HG02610 (cell line): ENCODE results near the gene AQP12A.

Experiments
- ATAC-seq: cut with Tn5 transposase; IDR thresholded peaks from one replicate; pipeline ENCODE4 v1.9.1; 2021; ENCODE audit warnings: mild to moderate bottlenecking, moderate library complexity; ENCODE audit not compliant: unreplicated experiment

Gene AQP12A

DNA sequence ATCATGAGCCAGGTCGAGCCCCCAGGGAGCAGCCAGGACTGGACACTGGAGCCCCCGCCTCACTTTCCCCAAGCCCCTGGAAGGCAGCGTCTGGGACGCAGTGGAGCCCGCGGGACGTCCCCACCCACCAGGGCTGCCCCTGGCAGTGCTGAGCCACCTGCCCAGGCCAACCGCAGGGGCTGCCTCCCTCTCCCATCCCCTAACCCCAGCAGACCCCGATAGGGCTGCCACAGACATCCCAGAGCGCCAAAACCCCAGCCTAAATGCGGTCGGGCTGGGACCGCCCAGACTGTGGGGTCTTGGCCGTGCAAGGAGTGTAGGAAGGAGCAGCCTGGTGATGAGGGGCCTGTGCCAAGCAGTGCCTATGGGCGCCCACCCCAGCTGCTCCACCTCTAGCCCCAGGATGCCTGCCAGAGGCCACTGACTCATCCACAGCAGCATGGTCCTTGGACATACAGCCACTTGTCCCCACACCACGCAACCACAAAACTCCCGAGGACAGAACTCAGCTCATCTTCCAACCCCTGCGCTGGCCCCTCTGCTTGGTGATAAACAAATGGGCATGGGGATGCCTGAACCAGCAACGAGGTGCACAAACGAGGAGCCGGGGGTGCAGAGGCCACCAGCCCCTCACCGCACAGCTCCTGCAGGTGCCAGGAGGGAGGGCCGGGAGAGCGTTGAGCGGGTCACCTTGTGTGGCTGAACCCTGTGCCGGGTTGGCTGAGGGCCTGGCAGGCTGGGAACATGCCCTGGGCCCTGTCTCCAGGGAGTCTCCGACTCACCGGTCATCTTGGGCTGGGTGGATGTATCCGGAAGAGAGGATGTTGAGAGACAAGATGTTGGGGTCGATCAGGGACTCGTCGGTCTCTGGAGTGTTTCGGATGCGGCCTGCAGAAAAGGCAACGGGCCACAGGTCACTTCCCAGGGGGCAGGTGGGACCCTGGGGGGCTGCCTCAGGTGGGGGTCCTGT lies 44.9 kb downstream of the AQP12A start:
- ATAC-seq = no peak

DNA sequence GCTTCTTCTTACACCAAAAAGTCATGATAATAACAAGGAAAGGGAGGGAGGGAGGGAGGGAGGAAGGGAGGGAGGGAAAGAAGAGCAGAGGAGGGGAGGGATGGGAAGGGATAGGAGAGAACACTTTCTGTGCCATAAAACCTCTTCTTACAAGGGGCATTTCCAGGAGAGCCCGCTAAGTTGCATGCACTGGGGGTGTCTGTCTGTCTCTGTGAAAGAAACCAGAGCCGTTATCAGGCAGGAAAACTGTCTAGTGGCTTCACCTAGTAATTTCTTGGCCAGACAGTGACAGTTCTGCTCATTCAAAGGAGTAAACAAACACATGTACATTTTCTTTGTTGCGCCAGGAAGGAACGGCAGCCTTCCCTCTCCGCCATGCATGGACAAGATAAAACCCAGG lies 45.8 kb downstream of the AQP12A start:
- ATAC-seq = no peak

DNA sequence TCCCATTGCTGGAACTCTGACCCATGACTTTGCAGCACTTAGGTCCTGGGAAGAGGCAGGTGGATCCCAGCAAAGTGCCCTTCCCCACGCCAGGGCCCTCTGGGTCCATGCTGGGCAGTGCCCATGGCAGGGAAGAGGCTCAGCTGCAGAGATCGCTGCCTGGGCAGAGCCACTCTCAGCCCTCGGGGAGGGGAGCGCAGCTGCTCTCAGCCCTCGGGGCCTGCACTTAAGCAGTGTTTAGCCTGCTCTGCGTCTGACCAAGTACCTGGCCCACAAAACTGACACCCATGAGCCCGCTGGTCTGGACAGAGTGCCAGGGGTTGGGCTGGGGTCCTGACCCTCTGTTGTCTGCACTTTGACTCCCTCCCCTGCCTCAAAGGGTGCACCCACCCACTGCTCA lies 46.3 kb downstream of the AQP12A start:
- no peak for ATAC-seq

DNA sequence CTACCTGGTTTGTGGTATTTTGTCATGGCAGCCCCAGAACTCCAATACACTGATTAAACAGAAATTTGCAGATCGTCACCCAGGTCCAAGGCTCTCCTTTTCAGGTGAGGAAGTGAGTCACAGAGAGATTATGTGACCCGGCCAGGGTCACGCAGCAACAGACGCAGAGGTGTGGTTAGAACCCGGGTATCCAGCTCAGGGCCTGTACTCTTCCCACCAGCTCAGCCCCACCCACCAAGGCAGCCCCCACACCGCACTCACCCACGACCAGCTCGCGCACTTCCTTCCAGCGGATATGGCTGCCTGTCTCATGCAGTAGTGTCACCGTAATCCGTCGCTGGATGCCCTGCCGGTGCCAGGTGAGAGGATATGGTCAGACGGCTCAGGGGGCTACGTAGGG lies 48.1 kb downstream of the AQP12A start:
- no peak for ATAC-seq

DNA sequence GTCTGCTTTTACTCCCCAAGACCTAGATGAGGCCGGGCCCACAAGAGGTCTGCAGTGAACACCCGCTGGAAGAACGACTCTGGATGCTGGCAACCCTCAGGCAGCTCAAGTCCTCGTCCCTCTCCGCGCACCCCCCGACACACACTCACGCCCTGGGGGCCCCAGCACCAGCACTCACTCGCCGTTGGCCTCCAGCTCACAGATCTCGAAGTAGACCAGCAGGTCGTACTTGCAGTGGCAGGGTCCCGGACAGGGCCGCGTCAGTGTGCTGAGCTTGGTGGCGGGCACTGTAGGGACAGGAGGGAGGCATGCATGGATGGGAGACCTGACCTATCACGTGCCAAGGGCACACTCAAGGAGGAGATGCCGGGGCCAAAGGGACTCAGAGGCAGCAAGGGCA lies 49.4 kb downstream of the AQP12A start:
- ATAC-seq = no peak

DNA sequence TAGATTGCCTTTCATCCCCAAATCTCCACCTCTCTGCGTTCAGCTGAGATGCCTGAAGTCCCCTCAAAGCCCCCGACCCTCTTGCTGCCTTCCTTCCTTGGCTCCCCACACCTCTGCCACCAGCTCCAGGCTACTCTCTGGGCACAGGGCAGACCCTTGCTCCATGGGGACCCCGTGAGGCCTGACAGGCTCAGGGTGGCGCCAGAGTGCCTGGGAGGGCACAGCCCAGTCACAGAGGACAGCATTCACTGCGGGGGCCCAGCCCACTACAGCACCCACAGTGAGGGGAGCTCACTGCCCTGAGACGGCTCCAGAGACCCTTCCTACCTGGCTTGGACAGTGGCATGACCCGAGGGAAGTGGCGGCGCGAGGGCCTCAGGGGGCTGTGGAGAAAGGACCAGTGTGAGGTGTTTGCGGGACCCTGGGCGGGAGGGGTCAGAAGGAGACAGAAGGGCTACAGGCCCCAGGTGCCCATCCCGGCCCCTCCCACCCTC lies 51.0 kb downstream of the AQP12A start:
- ATAC-seq = no peak

DNA sequence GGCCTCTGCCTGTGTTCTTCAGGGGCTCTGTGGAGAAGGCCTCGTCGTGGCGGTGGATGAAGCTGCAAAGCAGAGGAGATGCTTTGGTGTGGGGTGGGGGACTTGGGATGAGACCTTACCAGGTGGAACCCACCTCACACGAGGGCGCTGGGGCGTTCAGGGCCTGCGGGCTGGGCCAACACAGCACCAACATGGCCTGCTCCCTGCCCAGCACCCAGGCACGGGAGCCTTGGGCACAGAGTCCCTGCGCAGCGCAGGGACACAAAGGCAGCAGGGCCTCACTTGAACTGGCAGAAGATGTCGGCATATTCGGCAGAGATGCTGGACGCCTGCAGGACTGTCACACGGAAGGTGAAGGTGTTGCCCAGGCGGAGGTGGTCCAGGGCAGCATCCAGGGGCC lies 53.8 kb downstream of the AQP12A start:
- no peak for ATAC-seq

DNA sequence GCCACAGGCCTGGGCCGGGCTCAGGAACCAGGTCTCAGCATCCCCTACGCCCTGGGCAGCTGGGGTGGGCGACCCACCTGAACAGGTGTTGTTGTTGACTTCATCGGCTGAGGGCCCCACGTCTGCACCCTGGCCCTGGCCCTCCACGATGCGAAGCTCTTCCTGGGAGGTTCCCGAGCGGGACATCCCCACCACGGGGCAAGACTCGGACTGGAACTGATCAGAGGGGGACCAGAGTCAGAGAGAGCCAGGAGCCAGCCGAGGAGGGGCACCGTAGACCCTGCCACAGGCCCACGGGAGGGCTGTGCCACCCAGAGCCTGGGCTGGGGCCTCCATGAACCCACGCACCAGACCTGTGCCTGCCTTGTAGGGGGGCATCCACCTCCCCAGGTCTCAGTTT lies 54.3 kb downstream of the AQP12A start:
- ATAC-seq = no peak

DNA sequence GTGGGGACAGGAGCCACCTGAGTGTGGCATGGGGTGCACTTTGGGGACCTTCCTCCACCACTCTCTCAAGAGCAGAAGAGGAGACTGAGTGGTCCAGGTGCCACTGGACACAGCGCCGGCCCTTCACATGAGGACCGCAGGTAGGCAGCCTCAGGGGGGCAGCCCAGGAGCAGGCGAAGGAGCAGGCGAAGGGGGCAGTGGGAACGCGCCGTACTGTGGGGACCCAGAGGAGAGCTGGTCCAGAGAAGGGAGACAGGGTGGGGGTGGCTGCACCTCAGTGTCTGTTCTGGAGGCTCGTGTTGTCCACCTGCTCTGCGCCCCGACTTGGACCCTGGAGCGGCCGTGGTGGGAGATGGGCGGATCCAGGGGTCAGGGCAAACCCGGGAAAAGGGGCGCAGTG lies 55.0 kb downstream of the AQP12A start:
- ATAC-seq = no peak

DNA sequence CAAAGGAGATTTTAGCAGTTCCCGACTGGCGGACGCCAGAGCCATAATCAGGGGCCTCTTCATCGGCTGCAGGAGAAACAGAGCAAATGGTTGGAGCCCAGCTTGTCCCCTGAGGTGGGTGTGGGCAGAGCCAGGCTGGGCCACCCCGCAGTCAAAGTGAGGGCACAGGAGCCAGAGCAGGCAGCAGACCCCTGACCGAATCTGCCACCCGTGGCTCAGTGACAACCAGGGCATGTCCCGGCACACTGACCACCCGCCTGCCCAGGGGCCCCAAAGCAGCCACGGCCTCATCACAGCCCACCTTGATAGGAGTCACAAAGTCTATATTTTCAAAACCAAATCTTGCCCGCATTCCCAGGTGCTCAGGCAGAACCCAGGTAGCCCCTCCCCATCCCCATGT lies 55.6 kb downstream of the AQP12A start:
- ATAC-seq = no peak
